GM13976 (cell line): Measurements from ENCODE around the gene NELL1.

Experiments used
- DNase-seq: peaks from one replicate; pipeline ENCODE4 v3.0.0; 2012; ENCODE audit warnings: low spot score
- in situ Hi-C: fragments of 300-500 bp; cut with MboI; formaldehyde crosslinking; loops from one replicate; pipeline ENCODE4 v1.12.0; 2022; ENCODE audit warnings: low sequenced_read_pairs, mixed read lengths, inconsistent platforms; ENCODE audit not compliant: unreplicated experiment
- TF ChIP-seq, protein P1 (sequence below): IDR thresholded peaks from 2 replicates; pipeline ENCODE4 v1.5.1; 2012; ENCODE audit warnings: borderline replicate concordance, mild to moderate bottlenecking; ENCODE audit not compliant: insufficient read depth; ENCODE audit errors: extremely low read depth, missing control alignments, control extremely low read depth

NELL1 gene

DNA sequence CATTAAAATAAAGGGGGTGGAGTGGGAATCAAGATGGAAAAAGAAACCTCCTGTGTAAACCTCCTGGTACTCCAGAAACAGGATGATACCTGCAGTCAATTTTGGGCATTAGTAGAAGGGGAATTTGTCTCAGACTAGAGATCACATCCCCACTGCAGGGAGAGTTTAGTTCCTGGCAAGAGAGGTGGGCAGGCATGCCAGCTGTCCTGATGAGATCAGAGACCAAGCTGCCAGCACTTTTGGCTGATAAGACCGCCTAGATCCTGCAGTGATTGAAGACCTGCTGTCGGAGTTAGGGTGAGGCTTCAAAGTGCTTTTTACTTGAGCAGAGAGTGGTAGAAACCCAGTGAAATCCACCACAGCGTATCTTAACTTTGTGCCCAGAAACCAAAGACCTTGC, 29.7 kb upstream of the NELL1 start:
- TF ChIP-seq, protein P1, sequence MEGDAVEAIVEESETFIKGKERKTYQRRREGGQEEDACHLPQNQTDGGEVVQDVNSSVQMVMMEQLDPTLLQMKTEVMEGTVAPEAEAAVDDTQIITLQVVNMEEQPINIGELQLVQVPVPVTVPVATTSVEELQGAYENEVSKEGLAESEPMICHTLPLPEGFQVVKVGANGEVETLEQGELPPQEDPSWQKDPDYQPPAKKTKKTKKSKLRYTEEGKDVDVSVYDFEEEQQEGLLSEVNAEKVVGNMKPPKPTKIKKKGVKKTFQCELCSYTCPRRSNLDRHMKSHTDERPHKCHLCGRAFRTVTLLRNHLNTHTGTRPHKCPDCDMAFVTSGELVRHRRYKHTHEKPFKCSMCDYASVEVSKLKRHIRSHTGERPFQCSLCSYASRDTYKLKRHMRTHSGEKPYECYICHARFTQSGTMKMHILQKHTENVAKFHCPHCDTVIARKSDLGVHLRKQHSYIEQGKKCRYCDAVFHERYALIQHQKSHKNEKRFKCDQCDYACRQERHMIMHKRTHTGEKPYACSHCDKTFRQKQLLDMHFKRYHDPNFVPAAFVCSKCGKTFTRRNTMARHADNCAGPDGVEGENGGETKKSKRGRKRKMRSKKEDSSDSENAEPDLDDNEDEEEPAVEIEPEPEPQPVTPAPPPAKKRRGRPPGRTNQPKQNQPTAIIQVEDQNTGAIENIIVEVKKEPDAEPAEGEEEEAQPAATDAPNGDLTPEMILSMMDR: no peak
- in situ Hi-C loops: loop anchor here (25.0 kb wide), 1 partner anchor 873 kb away; no protein-coding TSS in a partner anchor
- no peak for DNase-seq

- no peak for DNase-seq
- TF ChIP-seq, protein P1: no peak
- in situ Hi-C loops: loop anchor here (25.0 kb wide), 1 partner anchor 872 kb away; no protein-coding TSS in a partner anchor
Measured at GRCh38 chr11:20640401-20640800, 29.0 kb upstream of the NELL1 start.

- TF ChIP-seq, protein P1: no peak
- DNase-seq: no peak
- in situ Hi-C loops: loop anchor here (25.0 kb wide), 1 partner anchor 868 kb away; no protein-coding TSS in a partner anchor
Measured at GRCh38 chr11:20644360-20644759, 25.0 kb upstream of the NELL1 start.

DNA sequence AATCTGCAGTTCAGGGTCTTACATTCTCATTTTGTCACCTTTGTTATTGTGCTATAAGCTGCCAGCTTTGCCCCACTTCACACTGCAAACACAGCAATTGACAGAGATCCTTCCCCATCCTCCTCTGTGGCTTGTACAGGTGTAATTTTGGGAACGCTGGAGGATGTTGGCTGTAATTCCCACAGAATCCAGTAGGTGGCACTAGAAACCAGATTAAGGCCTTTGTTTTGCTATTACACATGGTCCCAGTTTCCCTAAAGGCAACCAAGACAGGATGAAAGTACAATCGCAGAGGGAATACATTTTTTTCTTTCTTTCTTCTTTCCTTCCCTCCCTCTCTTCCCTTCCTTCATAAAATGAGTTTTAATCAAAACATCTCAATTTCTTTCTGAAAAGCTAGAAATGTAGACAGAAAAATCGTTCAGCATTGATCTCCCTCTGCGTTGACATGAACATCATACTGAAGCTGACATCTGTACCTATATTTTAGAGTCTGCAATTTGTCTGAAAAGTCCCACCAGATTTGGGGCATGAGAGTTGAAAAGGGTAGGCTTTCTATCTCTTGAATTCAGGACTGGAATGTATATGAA, 21.3 kb upstream of the NELL1 start:
- TF ChIP-seq, protein P1: peak; percentile 83
- in situ Hi-C loops: loop anchor here (25.0 kb wide), 1 partner anchor 864 kb away; no protein-coding TSS in a partner anchor
- DNase-seq: peak; percentile 69

DNA sequence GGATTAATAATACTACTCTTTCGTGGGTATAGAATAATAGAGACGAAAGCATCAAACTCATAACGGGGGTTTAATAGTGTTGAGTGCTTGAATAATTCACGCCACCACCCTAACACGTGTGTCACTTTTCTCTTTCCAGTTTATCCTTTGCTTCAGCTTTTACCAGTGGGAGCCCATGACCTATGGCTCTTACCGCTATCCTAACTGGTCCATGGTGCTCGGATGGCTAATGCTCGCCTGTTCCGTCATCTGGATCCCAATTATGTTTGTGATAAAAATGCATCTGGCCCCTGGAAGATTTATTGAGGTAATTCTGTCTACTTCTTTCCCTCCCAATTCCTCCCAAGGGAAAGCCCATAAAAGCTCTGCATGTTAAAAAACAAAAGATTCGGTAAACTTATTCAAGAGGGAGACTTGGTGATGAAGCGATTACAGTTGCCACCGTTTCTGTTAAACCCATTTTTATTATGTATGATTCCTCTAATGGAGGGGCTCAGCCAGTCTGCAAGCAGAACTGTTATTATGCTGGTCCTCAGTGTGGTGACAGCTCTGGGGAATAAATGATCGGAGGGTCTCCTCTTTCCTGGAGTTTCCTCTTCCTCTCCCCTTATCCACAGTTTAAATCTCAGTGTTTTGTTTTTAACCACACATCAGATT, 17.1 kb upstream of the NELL1 start:
- DNase-seq: no peak
- in situ Hi-C loops: no loop called here
- TF ChIP-seq, protein P1: no peak

DNA sequence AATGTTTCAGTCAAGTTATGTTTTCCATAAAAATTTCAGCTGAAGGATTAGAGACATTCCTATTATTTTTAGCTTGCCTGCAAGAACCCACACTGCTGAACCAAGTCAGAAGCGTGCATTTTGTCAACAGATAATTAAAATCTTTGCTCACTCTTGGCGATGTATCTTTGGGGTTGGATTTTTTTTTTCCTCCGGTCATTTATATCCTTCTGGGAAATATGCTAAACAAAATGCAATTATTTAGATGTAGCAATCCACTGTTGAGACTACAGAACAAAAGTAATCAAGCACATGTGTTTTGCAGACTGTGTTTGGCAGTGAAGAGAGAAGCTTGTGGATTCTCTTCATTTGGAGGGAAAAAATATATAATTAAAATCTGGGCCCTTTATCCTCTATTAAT, 15.3 kb upstream of the NELL1 start:
- TF ChIP-seq, protein P1: no peak
- in situ Hi-C loops: no loop called here
- no peak for DNase-seq

- in situ Hi-C loops: no loop called here
- TF ChIP-seq, protein P1: no peak
- no peak for DNase-seq
Measured at GRCh38 chr11:20656901-20657300, 12.5 kb upstream of the NELL1 start.
